ENCODE results near the gene P2RX3.

DNA sequence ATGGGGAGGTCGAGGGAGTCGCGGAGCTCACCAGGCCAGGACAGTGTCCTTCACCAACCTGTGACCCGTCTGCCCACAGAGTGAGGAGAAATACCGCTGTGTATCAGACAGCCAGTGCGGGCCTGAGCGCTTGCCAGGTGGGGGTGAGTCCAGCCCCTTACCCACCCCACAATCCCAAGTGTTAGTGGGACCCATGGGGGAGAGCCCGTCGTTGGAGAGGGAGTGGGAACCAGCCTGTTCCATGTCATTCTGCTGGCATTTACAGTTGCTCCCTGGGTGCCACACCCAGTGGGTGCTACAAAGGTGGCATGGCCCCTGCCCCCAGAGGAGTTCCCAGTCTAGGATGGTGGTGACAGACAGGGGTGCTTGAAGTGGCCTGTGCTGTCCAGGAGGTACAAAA is 9.2 kb downstream of the P2RX3 start:
- no peak for TF ChIP-seq GATA3 (IDR thresholded peaks at IDR 0.05; ENCODE audit: low read depth, low read length)
- TF ChIP-seq GATA2 (IDR thresholded peaks at IDR 0.05; ENCODE audit: low read depth, low read length), result no peak
